ENCODE measurements around the gene GDA.

Gene GDA

DNA sequence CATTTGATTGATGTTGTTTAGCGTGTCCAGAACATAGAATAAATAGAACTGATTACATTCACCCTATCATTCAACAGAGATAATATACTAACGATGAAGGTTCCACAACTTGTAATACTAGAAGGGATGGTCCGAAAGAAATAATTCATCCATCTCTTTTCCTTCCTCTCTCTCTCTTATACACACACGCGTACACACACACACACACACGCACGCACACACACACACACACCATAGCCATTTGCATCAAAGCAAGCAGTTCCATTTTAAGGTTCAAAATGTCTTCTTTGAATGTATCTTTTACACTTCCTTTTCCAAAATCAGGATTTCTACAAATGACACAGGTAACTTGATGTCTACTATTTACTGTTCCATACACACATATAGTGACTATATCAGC lies 887 bp downstream of the GDA start:
- DNase-seq (ENCODE audit: low read depth in 1 of 2, low spot score in 1 of 2) = no peak

DNA sequence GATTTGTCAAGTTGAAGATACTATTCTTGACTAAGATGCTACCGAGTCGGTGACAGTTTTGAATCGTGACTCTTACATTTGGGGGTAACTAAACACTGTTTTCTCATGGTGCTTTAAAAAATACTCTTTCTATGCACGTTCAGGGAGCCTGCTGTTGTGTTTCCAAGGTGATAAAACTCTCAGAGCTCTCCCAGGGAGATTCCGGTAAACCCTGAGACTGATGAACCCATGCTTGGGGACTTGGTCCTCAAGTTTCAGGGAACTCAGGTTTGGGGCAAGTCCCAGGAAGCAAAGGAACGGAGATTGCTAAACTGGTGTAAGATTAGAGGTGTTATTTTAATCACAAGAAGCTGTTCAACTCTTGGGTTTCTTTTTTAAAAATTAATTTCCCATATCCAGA lies 1.4 kb downstream of the GDA start:
- no peak for DNase-seq (ENCODE audit: low read depth in 1 of 2, low spot score in 1 of 2)

DNA sequence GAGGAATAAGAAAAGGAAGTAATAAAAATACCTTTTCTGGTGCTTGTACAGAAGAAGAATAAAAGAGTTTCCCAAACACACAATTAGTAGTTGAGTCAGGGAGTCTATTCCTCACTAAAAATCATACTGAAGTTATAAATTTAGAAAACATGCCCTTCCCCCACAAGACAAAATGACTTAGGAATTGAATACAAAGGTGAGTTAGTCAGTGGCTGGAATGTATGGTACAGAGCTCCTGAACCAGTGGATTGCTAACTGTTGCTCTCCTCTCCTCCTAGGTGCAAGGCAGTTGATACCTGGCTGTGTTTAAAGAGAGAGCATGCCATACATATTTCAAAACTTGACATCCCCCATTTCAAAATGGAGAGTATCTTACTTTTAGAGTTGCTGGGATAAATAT lies 1.9 kb downstream of the GDA start:
- no peak for DNase-seq (ENCODE audit: low read depth in 1 of 2, low spot score in 1 of 2)

DNA sequence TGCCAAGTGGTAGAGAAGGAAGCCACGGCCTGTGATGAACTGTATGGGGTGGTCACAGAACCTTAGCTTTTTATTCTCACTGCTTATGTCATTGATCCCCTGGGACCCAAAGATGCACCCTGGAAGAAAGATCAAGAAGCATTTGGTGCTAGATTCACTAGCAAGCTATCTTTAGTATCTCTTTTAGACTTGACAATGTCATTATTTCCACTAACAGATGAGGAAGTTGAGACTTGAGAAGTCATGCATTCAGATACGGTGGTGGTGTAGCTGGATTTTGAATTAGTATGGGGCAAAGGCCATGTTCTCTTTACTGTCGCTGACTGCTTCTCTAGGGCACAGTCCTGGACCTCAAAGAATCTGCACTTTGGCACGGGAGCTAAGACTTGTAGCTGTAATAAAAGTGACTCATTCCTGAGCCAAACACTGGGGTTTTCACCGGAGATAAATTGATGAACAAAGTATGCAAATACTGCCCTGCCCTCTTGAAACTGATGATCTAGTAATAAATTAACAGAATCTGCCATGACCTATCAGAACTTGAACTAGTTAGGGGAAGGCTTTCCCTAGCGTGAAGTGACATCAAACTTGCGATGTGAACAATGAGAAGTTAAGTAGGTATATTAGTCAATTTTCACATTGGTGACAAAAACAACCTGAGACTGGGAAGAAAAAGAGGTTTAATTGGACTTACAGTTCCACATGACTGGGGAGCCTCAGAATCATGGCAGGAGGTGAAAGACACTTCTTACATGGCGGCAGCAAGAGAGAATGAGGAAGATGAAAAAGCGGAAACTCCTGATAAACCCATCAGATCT lies 5.4 kb downstream of the GDA start:
- no peak for DNase-seq (ENCODE audit: low read depth in 1 of 2, low spot score in 1 of 2)

DNA sequence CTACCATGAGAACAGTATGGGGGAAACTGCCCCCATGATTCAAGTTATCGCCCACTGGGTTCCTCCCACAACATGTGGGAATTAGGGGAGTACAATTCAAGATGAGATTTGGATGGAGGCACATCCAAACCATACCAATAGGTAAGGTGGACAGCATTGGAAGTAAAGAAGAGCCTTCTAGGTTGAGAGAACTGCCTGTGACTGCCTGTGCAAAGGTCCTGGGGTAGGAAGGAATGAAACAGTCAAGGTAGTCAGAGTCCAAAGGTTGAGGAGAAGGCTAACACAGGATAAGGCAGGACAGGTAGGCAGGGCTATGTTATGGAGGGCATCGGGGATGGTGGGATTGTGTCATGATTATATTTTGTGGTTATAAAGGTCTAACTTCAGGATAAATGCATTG lies 6.1 kb downstream of the GDA start:
- DNase-seq (ENCODE audit: low read depth in 1 of 2, low spot score in 1 of 2) = no peak

DNA sequence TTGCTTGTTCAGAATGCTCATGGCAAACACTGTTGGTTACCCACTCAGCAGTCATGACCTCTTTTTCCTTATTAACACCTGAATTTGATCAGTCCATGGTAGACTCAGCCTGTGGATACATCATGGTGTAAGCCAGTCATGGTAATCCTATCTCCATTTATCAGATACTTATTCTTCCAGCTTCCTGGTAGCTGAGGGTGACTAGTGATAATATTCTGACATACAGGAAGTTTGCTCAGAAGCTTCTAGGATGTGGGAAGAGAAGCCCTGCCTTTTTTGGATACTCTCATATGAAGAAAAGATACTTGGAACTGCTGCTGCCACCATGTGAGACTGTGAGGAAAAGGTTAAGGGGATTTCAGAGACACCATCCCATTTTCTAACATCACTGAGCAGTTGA lies 7.3 kb downstream of the GDA start:
- DNase-seq (ENCODE audit: low read depth in 1 of 2, low spot score in 1 of 2) = no peak

DNA sequence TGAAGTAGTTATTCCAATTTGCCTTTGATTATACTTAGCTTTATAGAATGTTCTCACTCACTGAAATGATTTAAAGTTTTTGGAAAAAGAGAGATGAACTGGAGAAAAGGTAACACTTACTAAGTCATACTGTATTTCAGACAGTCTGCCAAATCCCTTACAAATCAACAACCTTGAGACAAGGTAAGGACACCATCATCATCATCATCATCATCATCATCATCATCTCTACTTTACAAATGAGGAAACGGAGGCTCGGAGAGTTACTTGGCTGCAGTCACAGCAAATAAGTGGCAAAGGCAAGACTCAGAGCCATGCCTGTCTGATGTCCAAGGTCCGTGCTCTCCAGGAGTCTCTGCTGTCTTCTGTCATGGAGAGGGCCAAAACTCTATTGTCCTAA lies 9.4 kb downstream of the GDA start:
- no peak for DNase-seq (ENCODE audit: low read depth in 1 of 2, low spot score in 1 of 2)

DNA sequence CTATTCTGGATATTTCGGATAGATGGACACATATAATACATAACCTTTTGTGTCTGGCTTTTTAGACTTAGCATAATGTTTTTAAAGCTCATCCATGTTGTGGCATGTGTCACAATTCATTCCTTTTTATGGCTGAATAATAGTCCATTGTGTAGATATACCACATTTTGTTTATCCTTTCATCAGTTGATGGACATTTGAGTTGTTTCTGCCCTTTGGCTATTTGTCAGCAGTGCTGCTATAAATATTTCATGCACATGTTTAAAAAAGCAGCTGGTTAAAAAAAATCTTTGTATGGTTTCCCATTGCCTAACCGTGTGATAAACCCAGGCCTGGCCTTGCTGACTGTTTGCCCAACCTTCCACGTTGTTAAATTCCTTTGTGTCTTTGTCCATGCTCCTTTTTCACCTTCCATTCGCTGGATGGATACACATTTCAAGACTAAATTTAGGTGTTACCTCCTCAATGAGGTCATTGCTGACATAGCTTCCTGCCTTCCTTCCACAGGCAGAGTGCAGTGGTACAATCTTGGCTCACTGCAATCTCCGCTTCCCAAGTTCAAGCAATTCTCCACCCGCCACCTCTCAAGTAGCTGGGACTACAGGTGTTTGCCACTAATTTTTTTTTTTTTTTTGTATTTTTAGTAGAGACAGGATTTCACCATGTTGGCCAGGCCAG lies 11.3 kb downstream of the GDA start:
- DNase-seq (ENCODE audit: low read depth in 1 of 2, low spot score in 1 of 2) = no peak

DNA sequence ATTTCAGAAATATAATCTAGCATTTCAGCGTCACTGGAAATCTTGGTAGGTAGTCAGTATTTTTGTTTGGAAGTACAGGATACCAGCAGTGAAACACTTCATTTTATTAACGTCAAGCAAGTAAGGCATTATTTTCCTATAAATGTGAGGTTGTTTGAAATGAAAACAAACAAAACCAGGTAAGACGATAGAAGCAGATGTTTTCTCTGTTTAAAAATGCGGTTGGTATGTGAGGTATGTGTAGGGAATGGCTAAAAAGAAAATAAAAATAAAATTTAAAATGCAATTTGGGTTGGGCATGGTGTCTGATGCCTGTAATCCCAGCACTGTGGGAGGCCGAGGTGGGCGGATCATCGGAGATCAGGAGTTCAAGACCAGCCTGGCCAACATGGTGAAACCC lies 16.1 kb downstream of the GDA start:
- DNase-seq (ENCODE audit: low read depth in 1 of 2, low spot score in 1 of 2) = no peak

DNA sequence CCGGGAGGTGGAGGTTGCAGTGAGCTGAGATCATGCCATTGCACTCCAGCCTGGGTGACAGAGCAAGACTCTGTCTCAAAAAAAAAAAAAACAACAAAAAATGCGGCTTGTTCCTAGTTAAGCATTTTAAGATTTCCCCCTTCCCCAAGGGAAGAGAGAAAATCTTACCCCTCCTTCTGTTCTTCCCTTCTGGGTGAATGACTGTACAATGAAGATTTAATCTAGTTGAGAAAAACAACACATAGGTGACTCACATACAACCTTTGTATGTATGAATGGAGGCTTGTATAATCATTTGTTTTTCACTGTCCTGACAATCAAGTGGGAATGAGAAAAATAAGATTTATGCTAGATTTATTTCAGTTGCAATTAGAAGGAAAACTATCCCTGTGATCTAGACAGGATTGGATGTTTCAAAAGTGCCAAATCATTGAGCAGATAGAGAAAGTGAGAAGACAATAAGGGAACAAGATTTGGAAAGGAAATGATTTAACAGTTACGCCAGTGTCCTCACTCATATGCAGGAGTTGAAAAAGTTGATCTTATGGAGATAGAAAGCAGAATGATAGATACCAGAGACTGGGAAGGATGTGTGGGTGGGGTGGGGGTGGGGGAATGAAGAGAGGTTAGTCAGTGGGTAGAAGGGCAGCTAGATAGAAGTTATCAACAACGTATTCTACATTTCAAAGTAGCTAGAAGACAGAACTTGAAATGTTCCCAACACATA lies 16.7 kb downstream of the GDA start:
- no peak for DNase-seq (ENCODE audit: low read depth in 1 of 2, low spot score in 1 of 2)

DNA sequence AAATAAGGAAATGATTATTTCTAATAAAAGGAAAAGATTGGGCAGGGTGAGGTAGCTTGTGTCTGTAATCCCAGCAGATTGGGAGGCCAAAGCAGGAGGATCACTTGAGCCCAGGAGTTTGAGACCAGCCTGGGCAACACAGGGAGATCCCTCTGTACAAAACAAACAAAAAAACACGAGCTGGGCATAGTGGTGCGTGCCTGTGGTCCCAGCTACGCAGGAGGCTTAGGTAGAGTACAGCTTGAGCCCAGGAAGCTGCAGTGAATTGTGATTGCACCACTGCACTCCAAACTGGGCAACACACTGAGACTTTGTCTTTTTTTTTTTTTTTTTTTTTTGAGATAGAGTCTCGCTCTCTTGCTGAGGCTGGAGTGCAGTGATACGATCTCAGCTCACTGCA lies 18.8 kb downstream of the GDA start:
- no peak for DNase-seq (ENCODE audit: low read depth in 1 of 2, low spot score in 1 of 2)

DNA sequence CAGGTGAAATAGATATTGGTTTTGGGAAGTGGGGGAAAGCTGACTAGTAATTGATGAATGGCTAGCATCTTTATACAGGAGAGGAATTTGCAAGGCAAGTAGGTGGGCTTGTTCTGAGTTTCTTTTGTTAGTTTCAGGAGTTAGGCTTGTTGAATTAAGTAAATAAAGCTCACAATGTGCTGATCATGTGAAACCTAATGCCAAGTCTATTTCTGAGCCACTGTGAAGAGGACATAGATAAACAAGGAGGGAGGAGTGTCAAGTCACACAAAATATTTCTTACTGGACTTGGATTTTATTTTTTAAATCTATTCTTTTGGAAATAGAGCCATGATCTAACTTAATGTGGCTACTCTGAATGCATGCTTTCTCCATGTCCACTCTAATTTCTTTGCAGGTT lies 19.9 kb downstream of the GDA start:
- DNase-seq (ENCODE audit: low read depth in 1 of 2, low spot score in 1 of 2) = no peak

DNA sequence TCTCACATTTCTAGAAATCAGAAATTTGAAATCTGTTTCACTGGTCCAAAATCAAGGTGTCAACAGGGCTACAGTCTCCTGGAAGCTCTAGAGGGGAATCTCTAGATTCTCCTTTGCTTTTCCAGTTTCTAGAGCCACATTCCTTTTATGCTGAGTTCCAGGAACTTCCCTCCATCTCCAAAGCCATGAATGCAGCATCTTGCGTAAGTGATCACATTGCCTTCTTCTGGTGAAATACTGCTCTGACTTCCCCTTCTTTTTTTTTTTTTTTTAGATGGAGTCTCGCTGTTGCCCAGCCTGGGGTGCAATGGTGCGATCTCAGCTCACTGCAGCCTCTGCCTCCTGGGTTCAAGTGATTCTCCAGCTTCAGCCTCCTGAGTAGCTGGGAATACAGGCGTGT lies 23.8 kb downstream of the GDA start:
- no peak for DNase-seq (ENCODE audit: low read depth in 1 of 2, low spot score in 1 of 2)

DNA sequence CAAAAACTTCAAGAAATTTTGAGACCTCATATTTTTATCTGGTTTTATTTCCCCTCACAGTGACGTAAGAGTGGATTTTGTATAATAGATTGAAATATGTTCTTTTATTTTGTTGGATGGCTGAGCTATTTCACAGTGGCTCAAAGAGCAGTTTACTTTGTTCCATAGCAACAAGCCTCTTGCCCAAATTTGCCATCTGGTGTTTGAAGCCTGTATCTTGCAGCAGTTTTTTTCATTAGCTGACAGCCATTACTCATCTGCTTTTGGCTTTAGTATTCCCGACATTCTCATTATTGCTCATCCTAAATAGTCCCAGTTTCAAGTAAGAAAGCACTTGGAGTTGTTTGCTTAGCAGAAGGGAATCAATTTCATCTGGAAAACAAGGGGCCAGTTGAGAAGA lies 36.3 kb downstream of the GDA start:
- DNase-seq (ENCODE audit: low read depth in 1 of 2, low spot score in 1 of 2) = no peak

DNA sequence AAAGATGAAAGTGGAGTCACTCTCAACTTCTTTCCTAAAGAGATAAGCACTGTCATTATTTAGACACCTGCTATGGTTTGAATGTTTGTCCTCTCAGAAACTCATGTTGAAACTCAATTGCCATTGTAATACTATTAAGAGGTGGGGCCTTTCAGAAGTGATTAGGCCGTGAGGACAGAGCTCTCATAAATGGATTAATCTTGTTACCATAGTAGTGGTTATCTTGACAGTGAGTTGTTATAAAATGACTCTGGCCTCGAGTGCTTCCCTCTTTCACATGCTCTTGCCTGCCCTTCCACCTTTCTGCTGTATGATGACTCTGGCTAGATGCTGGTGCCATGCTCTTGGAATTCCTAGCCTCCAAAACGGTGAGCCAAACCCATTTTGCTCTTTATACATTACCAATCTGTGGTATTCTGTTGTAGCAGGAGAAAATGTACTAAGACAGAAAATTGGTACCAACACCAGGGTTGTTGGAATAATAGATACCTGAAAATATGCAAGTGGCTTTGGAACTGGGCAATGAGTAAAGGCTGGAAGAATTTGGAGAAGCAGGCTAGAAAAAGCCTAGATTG lies 38.0 kb downstream of the GDA start:
- DNase-seq (ENCODE audit: low read depth in 1 of 2, low spot score in 1 of 2) = no peak

DNA sequence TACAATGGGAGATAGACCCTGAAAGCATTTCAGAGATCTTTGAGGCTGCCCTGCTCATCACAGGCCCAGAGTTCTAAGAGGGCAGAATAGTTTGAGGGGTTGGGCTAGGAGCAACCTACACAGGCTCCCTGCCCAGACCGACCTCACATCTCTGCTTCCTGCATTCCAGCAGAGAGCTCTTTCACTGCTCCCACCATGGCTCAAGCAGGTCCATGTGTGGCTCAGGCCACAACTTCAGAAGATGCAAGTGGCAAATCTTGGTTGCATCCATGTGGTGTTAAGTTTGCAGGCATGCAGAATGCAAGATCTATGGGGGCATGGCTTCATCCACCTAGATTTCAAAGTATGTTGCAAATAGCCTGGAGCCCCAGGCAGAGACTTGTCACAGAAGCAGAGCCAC lies 39.0 kb downstream of the GDA start:
- no peak for DNase-seq (ENCODE audit: low read depth in 1 of 2, low spot score in 1 of 2)

DNA sequence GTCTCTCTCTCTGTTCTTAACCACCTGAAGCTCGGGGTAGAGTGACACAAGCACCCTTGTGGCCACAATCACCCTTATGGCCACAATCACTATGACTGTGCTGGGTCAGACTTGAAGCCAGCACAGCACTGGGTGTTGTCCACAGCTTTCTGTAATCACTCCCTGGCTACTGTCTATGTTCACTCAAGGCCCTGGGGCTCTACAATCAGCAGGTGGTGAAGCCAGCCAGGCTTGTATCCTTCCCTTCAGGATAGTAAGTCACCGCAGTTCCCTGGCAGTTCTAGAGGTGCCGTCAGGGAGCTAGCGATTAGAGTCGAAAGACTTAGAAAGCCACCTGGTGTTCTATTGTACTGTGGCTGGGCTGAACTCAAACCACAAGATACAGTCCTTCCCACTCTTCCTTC lies 44.2 kb downstream of the GDA start:
- no peak for DNase-seq (ENCODE audit: low read depth in 1 of 2, low spot score in 1 of 2)

DNA sequence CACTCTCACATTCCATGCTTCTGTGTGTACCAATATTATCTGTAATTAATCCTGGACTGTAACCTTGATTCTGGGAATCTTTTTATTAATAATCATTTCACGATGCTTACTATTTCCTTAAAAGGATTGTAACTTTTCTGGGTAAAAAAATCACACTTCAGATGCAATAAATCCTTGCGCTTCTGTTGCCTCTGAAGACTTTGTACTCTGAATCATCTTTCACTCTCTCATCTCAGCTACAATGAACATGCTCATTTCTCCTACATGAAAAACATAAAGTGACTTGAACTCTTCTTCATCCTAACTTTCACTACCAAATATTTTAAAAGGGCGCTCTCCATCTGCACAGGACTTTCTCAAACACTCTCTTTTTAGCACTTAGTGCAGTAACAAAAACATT lies 50.0 kb downstream of the GDA start:
- DNase-seq (ENCODE audit: low read depth in 1 of 2, low spot score in 1 of 2) = no peak

DNA sequence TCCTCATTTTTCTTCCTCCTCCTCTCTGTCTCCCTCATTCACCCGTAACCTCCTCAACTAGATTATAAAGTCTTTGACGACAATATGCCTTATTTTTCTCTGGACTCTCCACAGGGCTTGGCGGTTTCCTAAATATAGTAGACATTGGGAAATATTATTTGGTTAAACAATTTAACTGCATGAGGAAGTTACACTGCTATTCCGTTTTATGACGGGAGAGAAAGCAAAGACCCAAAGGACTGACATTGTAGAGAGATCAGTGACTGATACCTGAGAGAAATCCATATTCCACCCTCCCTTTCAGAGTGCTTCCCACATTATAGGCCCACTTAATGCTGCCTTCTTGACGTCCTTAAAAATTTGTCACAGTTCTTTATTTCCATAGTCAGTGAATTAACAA lies 51.2 kb downstream of the GDA start:
- DNase-seq (ENCODE audit: low read depth in 1 of 2, low spot score in 1 of 2) = no peak

DNA sequence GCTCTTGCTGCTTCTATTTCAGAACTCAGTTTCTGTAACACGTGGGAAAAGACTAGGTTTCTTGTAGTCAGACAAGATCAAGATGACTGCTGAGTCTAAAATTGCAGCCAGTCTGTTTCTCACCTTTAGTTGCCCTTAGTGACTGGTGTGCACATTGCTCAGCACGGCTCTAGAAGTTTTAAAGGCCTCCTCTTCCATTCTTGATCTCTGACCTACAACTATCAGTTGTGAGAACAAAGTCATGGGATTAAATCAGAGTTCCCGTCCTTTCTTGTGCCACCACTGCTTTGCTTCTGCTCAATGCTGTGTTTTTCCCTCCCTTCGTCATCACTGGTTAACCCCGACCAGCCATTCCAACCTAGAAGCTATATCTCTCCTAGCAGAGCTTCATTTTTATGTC lies 52.8 kb downstream of the GDA start:
- no peak for DNase-seq (ENCODE audit: low read depth in 1 of 2, low spot score in 1 of 2)

DNA sequence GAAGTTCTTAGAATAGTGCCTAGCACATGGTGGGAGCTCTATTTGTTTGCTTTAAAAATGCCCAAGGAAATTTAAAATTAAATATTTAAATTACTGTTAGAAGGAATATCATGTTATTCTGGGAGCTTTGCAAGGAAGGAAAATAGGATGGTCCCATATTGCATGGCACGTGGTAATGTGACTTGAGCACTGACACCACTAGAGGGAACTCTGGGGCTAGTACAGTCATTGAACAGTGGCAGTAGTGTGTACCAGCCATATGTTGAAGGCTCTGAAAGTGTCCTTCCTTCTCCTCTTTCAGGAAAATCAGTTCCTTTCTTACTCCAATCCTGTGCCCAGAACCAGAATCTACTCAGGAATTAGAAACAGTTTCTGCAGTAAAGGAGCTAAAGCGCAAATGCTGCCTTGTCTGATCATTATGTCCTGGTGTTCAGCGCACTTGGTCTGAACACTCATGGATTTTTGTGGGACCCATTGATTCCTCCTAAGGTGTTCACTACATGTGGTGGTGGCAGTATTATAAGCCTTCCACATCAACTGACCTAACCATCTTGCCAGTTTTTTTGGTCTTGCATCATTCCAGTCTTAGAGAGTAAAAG lies 54.1 kb downstream of the GDA start:
- DNase-seq (ENCODE audit: low read depth in 1 of 2, low spot score in 1 of 2) = no peak

DNA sequence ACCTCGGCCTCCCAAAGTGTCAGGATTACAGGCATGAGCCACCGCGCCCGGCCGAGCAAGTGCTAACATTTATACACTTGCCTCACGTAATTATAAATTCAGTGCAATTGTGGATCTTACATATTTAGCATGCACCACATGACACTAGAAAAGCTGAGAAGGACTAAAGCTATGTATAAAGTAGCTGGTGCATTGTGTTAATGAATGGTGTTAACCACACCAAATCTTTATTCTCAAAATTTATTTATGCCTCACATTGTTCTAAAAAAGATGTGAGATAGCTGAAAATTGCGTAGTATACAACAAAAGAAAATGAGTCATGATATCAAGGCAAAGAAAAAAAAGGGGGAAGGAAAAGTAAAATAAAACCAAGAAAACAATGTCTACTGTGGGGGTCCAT lies 54.8 kb downstream of the GDA start:
- no peak for DNase-seq (ENCODE audit: low read depth in 1 of 2, low spot score in 1 of 2)
